ENCODE measurements around the gene PAXX. TPM values are rescaled to one million over a fixed set of nuclear protein-coding genes. Genes with fewer than 3 reads are reported as not detected.

PAXX gene
- total and polyA plus RNA-seq, 8 donors: 11.9 to 206 (median 92.0) TPM

DNA sequence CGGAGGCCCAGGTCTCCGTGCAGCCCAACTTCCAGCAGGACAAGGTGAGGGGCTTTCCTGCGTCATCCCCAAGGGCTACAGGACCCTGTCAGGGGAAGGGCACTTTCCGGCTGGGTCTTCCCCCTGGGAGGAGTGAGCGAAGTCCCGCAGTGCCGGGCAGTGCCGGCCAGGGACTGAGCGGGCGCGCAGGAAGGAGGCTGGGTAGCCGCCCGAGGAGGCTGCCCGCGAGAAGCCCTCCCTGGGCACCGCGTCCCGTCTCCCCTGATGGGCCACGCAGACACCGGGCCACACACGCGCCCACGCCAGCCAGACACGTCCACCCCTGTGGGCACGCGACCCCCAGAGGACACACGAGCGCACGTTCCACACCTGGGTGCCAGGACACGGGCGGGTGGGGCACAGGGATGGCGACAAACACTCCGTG is 14.6 kb upstream of the PAXX start:
- DNase-seq: no peak
- peaks cover 16 to 43% (median 29%) of the 10 kb centered on the region in 4 donors for H3K4me1 ChIP-seq
- WGBS, 5 donors: 14 to 20% (median 17%) methylated on average over 13 to 33 of the region's 33 CpGs
- H3K27ac ChIP-seq: peak overlapping the region in 4 of 5 donors; percentile 15 to 66 (median 51)
- no peaks in the 10 kb centered on the region for H3K36me3 ChIP-seq
- peaks cover 0 to 35% (median 6%) of the 10 kb centered on the region in 3 donors for H3K27me3 ChIP-seq
- TF ChIP-seq EP300 (IDR thresholded peaks at IDR 0.05) (no peak), POLR2A (IDR thresholded peaks at IDR 0.05) (no peak), POLR2AphosphoS5 (IDR thresholded peaks at IDR 0.05) (no peak)
- TF ChIP-seq, protein P1, sequence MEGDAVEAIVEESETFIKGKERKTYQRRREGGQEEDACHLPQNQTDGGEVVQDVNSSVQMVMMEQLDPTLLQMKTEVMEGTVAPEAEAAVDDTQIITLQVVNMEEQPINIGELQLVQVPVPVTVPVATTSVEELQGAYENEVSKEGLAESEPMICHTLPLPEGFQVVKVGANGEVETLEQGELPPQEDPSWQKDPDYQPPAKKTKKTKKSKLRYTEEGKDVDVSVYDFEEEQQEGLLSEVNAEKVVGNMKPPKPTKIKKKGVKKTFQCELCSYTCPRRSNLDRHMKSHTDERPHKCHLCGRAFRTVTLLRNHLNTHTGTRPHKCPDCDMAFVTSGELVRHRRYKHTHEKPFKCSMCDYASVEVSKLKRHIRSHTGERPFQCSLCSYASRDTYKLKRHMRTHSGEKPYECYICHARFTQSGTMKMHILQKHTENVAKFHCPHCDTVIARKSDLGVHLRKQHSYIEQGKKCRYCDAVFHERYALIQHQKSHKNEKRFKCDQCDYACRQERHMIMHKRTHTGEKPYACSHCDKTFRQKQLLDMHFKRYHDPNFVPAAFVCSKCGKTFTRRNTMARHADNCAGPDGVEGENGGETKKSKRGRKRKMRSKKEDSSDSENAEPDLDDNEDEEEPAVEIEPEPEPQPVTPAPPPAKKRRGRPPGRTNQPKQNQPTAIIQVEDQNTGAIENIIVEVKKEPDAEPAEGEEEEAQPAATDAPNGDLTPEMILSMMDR (IDR thresholded peaks at IDR 0.05): no peak
- intact Hi-C loops (cut with DNase I; ENCODE audit: low total_unique reads): no loop called here
- H3K9me3 ChIP-seq: no peaks in the 10 kb centered on the region
- peak overlapping the region; percentile 49 to 62 (median 51) for H3K4me3 ChIP-seq

GRCh38 chr9:136978073-136978864 is 14.0 kb upstream of the PAXX start:
- DNase-seq: peak; percentile 69 to 86

GRCh38 chr9:136978865-136979544 is 13.2 kb upstream of the PAXX start:
- Histone ChIP-seq H3K9me3 (no peaks in the 10 kb centered on the region), H3K36me3 (no peaks in the 10 kb centered on the region), H3K27me3 (peaks cover 0 to 48% (median 10%) of the 10 kb centered on the region in 3 donors), H3K27ac (no peak overlapping the region), H3K4me1 (peaks cover 16 to 43% (median 29%) of the 10 kb centered on the region in 4 donors), H3K4me3 (peak overlapping the region in 1 of 4 donors; percentile 6)
- intact Hi-C loops (cut with DNase I; ENCODE audit: low total_unique reads): no loop called here
- TF ChIP-seq, protein P1 (IDR thresholded peaks at IDR 0.05): no peak
- TF ChIP-seq POLR2A (IDR thresholded peaks at IDR 0.05) (no peak), EP300 (IDR thresholded peaks at IDR 0.05) (no peak)
- DNase-seq: no peak
- 30 to 58% (median 55%) methylated on average over 6 to 41 of the region's 41 CpGs for WGBS, 5 donors

More at GRCh38 chr9:136978073-136978864, 14.0 kb upstream of the PAXX start:
- TF ChIP-seq EP300 (IDR thresholded peaks at IDR 0.05) (no peak), POLR2AphosphoS5 (IDR thresholded peaks at IDR 0.05) (no peak), POLR2A (IDR thresholded peaks at IDR 0.05) (no peak)
- TF ChIP-seq, protein P1 (IDR thresholded peaks at IDR 0.05): no peak
- H3K9me3 ChIP-seq: no peaks in the 10 kb centered on the region
- H3K27ac ChIP-seq: peak overlapping the region; percentile 15 to 66 (median 38)
- H3K27me3 ChIP-seq: peaks cover 0 to 41% (median 6%) of the 10 kb centered on the region in 3 donors
- peak overlapping the region; percentile 49 to 62 (median 51) for H3K4me3 ChIP-seq
- H3K36me3 ChIP-seq: no peaks in the 10 kb centered on the region
- 1 to 6% (median 2%) methylated on average over 12 to 78 of the region's 78 CpGs for WGBS, 5 donors
- H3K4me1 ChIP-seq: peaks cover 16 to 43% (median 29%) of the 10 kb centered on the region in 4 donors
- intact Hi-C loops (cut with DNase I; ENCODE audit: low total_unique reads): no loop called here

DNA sequence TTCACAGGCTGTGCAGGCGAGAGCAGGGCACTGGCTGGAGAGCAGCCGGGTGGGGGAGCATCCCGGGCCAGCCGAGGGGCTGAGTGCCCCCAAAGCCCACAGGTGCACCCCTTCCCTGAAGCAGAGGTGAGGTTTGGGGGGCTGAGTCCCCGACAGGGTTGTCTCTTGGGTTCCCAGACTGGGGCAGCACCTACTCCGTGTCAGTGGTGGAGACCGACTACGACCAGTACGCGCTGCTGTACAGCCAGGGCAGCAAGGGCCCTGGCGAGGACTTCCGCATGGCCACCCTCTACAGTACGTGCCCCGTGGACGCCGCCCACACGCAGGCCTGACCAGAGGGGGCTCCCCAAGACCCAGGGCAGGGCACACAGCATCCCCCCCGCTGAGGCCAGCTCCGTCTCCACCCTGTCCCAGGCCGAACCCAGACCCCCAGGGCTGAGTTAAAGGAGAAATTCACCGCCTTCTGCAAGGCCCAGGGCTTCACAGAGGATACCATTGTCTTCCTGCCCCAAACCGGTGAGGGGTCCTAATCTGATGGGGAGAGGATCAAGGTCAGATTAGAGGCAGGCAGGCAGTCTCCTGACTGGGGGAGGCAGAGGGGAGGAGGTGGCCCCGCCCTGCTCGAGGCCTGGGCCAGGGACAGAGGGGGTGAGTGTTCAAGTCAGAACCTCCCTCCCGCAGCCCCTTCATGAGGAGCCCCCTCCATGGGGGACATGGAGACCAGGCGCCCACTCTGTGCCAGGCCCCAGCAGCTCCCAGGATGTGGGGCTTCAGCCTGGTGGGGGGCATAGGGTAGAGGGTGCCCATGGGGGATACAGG is 12.2 kb upstream of the PAXX start:
- 81 to 89% (median 87%) methylated on average over 10 to 26 of the region's 26 CpGs for WGBS, 5 donors
- Histone ChIP-seq H3K27me3 (peaks cover 4 to 58% (median 20%) of the 10 kb centered on the region in 3 donors), H3K27ac (no peak overlapping the region), H3K4me3 (peak overlapping the region in 1 of 4 donors; percentile 6), H3K4me1 (peaks cover 16 to 42% (median 32%) of the 10 kb centered on the region in 4 donors), H3K9me3 (no peaks in the 10 kb centered on the region), H3K36me3 (no peaks in the 10 kb centered on the region)
- DNase-seq: no peak
- TF ChIP-seq EP300 (IDR thresholded peaks at IDR 0.05) (no peak), POLR2A (IDR thresholded peaks at IDR 0.05) (no peak), POLR2AphosphoS5 (IDR thresholded peaks at IDR 0.05) (no peak)
- TF ChIP-seq, protein P1 (IDR thresholded peaks at IDR 0.05): no peak
- intact Hi-C loops (cut with DNase I; ENCODE audit: low total_unique reads): no loop called here

Measured in stomach (tissue), 9 donors.